Activated CD4-positive, CD25-positive, alpha-beta regulatory T cell treated with anti-CD3 and anti-CD28 coated beads, Interleukin-2, amount 50 U/mL, for 16 hours (primary cell): ENCODE data around the gene TMEM212.

Experiments
- DNase-seq: peaks from one replicate; pipeline ENCODE4 v3.0.0-alpha.2; 2020; ENCODE audit warnings: low read depth, low spot score

The TMEM212 gene

GRCh38 chr3:171834461-171834801 is 8.7 kb upstream of the TMEM212 start:
- DNase-seq: no peak

- no peak for DNase-seq
Observed at GRCh38 chr3:171835116-171835515, 8.0 kb upstream of the TMEM212 start.

DNA sequence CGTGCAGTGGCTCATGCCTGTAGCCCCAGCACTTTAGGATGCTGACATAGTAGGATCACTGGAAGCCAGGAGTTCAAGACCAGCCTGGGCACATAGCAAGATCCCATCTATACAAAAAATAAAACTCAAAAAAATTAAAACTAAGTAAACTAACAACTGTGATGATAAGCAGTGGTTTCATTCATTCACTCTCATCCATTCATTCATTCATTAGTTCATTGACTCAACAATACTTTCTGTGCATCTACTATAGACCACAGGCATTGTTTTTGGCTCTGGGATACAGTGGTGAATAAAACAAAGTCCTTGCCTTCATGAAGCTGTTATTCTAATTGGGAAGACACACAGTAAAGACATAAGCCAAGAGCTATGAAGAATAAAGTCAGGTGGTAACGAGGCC is 7.5 kb upstream of the TMEM212 start:
- DNase-seq: no peak

GRCh38 chr3:171836855-171837254 is 6.3 kb upstream of the TMEM212 start:
- DNase-seq: no peak

- DNase-seq: no peak
Observed at GRCh38 chr3:171837698-171838097, 5.5 kb upstream of the TMEM212 start.

GRCh38 chr3:171838218-171838720 is 4.9 kb upstream of the TMEM212 start:
- no peak for DNase-seq

DNA sequence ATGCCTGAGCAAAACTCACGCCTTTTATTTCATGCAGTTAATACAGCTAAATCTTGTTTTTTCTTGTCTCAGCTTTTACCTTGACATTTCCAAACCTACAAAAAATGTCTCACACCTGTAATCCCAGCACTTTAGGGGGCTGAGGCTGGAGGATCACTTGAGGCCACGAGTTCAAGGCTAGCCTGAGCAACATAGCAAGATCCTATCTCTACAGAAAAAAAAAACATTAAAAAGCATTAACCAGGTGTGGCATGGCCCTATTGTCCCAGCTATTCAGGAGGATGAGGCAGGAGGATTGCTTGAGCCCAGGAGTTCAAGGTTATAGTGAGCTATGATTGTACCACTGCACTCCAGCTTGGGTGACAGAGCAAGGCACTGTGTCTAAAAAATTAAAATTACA is 3.9 kb upstream of the TMEM212 start:
- DNase-seq: no peak

DNA sequence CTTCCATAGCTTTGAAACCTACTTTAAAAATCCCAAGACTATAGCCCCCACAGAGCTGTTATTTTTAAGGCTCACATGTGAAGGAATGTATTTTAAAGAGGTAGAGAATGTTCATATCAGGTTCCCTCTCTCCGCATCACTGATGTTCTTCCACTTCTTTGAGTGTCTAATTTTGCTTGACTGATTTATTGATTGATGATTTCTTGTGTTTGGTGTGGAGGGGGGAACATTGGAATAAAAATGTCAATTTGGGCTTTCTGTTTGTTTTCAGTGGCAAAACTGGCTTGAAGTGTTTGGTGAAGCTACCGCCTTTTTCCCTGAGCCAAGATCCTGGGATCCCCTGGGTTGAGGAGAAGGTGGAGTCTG is 2.7 kb upstream of the TMEM212 start:
- DNase-seq: no peak

GRCh38 chr3:171840811-171841619 is 2.1 kb upstream of the TMEM212 start:
- DNase-seq: no peak

DNA sequence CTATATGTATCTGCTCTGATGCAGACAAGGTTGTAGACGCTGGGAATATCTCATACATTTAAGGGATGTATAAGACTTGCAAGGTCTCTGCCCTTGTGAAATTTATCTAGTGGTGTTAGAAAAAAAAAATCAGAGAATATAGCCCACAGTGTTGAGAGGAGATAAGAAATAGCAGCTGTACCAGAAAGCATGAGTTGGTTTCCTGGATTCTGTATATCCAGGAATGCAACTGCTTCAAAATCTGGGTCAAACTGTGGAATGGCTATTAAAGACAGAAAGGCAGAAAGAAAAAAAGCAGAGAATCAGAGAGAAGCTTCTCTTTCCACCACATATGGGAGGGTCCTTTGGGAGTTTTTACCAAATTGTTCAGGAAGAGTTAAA is 1.5 kb upstream of the TMEM212 start:
- no peak for DNase-seq

DNA sequence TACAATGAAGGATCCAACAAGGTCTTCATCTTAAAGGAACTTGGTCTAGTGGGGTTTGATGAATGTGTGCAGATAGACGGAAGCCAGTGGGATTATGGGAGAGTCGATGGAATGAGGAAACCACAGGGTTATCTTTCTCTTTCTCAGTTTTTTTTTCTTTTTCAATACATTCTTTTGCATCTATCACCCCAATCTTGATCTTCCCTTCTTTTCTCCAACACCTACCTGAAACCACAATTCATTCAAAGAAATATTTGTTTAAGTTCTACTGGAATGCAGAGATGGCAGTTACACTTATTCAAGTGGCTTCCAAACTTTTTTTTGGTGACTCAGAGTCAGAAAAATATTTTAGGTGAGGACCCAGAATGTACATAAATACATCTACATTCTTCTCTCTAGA is 1.7 kb downstream of the TMEM212 start:
- DNase-seq: no peak

GRCh38 chr3:171845481-171846284 is 2.5 kb downstream of the TMEM212 start:
- DNase-seq: no peak

- DNase-seq: no peak
Observed at GRCh38 chr3:171846597-171846996, 3.4 kb downstream of the TMEM212 start.

GRCh38 chr3:171847133-171847532 is 4.0 kb downstream of the TMEM212 start:
- DNase-seq: no peak

DNA sequence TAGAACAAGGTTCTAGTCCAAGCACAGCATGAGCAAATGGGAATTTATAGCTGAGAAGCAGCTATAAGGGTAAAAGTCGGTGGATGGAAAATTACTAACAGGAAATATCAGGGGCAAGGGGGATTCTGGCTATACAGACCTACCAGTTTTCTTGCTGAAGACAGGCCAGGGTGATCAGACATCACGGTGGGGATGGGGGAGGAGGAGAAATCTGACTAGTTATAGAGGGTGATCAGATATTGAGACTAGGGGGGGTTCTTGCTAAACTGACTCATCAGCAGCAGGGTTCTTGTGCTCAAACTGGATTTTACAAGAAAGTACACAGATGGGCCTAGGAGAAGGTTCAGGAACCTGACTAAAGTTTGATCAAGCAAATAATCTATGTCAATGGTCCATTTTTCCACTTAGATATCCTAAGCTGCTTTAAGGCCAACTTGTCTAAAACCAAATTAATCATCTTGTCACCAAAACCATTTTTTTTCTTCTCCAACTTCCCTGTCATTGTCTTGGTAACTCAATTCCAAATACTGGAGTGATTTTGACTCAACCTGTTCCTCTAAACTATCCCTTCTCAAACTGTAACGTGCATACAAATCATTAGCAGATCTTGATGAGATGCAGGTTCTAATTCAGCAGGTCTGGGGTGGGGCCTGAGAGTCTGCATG is 4.6 kb downstream of the TMEM212 start:
- no peak for DNase-seq

DNA sequence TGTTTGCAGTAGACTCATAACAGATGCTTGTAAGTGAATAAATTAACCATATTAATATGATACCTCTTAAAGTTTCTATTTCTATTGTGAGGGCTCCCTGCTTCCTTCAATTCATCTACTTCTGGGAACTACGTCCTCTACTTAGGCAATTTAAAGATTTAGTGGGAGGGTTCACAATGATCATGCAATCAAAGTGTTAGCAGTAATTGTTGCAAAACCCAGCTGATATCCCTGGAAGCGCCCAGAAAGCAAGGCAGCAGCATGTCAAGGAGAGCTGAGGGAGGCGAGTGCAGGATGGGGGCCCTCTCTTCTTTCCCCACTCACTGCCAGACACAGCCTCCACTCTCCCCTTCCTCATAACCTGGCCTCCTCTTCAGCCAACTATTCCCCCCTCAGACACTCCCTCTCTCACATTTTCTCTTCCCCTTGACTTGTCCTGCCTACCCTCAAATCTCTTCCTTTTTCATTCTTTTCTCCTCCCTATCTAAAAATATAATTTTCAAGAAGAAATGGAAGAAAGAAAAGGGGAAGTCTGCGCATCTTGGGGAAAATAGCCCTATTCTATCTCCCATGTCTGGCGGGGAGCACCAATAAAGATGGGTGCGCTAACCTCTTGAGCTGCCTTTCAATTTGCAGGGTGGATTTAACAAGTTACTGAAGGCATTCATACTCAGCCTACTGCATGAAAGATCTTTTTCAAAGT is 6.6 kb downstream of the TMEM212 start:
- no peak for DNase-seq

DNA sequence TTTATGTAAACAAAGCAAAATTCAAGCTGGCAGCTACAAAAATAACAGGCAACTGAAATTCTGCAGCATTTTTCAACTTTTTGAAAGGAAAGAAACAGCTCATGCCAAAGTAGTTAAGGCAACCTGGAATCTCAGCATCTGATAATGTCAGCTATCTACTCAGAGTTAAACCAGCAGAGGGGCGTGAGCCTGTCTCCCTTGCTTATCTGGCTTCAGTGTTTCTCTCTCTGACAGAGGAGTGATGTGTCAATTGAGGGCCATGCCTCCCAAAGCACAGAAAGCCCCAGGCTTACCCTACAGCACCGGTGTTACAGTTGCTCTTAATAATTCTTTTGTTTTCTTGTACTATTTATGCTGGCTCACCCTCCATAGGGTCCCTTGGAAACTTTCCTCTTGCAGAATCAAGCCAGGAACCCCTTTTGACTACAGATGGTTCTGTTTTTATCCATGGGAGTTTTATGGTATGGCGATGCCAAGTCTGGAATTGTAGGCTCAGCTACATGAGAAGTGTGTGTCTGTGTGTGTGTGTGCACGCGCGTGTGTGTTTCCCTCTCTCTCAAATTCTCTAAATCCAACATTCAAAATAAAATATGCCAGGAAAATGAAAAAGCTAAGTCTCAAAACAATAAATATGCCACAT is 7.3 kb downstream of the TMEM212 start:
- DNase-seq: no peak

GRCh38 chr3:171850960-171851659 is 8.0 kb downstream of the TMEM212 start:
- no peak for DNase-seq

DNA sequence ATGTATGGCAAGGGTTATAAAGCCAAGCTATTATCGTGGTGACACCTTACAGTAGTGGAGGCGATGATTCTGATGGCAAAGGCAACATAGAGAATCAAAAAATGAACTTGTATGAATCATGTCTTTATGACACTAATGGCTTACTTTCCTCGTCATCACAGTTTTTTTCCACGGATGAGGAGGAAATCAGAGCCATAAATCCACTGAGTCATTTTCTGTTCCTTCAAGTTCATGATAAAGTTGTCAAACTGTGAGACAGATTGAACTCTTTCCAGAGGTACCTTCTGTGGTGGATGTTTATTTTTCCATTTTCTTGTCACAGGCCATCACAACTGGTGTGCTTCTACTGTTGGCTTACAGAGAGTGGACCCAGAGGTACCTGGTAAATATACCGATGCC is 8.5 kb downstream of the TMEM212 start:
- DNase-seq: no peak

- no peak for DNase-seq
Observed at GRCh38 chr3:171854649-171855305, 11.6 kb downstream of the TMEM212 start.
